ENCODE data around the gene NSD2.

DNA sequence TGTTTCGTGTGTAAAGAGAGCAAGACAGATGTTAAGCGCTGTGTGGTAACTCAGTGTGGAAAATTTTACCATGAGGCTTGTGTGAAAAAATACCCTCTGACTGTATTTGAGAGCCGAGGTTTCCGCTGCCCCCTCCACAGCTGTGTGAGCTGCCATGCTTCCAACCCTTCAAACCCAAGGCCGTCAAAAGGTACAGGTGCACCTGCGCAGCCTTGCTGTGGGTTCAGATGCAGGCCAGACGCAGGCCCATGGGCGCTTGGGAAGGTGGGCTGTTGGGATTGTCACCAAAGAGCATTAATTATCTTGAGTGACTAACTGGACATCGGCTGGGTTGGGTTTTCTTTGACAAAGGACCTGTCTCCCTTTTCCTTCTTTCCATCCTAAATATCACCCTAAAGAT is 82.1 kb downstream of the NSD2 start:
- TF ChIP-seq, protein P1, sequence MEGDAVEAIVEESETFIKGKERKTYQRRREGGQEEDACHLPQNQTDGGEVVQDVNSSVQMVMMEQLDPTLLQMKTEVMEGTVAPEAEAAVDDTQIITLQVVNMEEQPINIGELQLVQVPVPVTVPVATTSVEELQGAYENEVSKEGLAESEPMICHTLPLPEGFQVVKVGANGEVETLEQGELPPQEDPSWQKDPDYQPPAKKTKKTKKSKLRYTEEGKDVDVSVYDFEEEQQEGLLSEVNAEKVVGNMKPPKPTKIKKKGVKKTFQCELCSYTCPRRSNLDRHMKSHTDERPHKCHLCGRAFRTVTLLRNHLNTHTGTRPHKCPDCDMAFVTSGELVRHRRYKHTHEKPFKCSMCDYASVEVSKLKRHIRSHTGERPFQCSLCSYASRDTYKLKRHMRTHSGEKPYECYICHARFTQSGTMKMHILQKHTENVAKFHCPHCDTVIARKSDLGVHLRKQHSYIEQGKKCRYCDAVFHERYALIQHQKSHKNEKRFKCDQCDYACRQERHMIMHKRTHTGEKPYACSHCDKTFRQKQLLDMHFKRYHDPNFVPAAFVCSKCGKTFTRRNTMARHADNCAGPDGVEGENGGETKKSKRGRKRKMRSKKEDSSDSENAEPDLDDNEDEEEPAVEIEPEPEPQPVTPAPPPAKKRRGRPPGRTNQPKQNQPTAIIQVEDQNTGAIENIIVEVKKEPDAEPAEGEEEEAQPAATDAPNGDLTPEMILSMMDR (IDR thresholded peaks at IDR 0.05) = no peak
- no peak for TF ChIP-seq POLR2A (IDR thresholded peaks at IDR 0.05)

Measured in testis (tissue), 2 donors.